GM12872 (cell line): ENCODE results near the gene FAM124A.

Experiments used
- TF ChIP-seq, protein P1 (sequence below): IDR thresholded peaks from 3 replicates; pipeline ENCODE4 v1.5.1; 2011; ENCODE audit warnings: low read depth, mild to moderate bottlenecking, low read length, moderate library complexity; ENCODE audit not compliant: insufficient read depth

Gene FAM124A

DNA sequence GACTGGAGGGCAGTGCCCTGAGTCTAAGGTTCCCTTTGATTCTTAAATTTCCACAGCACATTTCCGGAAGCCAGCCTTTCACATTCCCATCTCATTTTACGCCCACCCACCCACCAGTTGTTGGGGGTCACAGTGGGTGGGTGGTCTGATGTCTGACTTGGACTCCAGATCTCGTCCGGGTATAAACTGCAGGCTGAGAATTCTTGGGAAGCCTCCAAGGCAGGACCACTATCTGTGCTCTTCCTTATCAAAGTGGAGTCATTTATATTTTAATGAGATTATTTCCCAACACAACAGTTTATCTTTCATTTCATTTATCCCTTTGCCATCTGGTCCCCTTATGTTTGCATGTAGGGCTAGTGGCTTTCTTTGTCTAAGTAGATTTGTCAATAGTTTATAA lies 3.6 kb upstream of the FAM124A start:
- TF ChIP-seq, protein P1, sequence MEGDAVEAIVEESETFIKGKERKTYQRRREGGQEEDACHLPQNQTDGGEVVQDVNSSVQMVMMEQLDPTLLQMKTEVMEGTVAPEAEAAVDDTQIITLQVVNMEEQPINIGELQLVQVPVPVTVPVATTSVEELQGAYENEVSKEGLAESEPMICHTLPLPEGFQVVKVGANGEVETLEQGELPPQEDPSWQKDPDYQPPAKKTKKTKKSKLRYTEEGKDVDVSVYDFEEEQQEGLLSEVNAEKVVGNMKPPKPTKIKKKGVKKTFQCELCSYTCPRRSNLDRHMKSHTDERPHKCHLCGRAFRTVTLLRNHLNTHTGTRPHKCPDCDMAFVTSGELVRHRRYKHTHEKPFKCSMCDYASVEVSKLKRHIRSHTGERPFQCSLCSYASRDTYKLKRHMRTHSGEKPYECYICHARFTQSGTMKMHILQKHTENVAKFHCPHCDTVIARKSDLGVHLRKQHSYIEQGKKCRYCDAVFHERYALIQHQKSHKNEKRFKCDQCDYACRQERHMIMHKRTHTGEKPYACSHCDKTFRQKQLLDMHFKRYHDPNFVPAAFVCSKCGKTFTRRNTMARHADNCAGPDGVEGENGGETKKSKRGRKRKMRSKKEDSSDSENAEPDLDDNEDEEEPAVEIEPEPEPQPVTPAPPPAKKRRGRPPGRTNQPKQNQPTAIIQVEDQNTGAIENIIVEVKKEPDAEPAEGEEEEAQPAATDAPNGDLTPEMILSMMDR: no peak

DNA sequence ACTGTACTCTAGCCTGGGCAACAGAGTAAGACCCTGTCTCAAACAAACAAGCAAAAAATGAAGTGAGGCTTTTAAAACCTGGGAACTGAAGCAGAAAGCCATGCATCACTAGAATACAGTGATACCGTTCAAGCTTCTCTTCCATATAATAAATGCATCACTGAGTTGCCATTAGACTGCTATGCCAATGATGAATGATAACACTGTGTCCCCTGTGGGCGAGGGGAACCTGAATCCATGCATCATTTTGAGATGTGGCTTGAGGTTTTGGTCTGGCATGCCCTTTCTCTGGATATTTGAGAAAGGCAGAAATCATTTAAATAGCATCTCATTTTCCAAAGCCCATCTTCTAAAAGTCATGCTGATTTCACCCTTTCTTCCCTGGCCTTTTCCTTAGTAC lies 1.5 kb upstream of the FAM124A start:
- TF ChIP-seq, protein P1: no peak

DNA sequence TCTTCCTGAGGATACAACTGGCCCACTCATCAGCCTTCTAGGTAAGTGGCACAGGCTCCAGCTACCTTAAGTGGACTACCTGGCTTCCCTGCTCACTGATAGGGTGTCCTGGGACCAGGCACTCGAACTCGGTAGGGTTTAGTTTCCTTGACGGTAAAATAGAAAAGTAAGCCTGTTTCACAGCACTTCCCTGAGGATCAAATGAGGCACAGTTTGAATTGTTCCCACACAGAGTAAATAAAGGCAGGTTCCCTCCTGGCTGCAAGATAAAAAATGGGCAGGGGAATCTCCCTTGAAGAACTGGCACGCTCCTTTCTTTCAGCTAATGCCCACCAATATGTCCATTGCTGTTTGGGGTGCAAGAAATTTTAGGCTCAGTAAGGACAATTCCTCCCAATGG lies 1.1 kb upstream of the FAM124A start:
- TF ChIP-seq, protein P1: no peak

DNA sequence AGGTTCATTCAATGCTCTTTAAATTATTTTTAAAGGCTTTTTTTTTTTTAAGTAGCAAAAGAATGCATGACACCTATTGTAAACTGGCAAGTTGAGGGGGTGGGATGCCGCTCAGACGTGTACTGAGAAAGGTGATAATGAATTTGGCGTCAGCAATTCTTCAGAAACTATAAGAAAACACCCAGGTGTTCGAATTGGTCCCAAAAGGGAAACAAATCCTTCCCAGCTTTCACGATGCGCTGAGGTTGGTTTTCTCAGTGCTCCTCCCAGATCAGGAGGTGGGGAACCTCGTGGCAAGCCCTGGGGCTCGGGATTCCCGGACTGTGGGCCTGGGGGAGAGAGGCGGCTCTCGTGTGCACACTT lies 543 bp upstream of the FAM124A start:
- TF ChIP-seq, protein P1: no peak

DNA sequence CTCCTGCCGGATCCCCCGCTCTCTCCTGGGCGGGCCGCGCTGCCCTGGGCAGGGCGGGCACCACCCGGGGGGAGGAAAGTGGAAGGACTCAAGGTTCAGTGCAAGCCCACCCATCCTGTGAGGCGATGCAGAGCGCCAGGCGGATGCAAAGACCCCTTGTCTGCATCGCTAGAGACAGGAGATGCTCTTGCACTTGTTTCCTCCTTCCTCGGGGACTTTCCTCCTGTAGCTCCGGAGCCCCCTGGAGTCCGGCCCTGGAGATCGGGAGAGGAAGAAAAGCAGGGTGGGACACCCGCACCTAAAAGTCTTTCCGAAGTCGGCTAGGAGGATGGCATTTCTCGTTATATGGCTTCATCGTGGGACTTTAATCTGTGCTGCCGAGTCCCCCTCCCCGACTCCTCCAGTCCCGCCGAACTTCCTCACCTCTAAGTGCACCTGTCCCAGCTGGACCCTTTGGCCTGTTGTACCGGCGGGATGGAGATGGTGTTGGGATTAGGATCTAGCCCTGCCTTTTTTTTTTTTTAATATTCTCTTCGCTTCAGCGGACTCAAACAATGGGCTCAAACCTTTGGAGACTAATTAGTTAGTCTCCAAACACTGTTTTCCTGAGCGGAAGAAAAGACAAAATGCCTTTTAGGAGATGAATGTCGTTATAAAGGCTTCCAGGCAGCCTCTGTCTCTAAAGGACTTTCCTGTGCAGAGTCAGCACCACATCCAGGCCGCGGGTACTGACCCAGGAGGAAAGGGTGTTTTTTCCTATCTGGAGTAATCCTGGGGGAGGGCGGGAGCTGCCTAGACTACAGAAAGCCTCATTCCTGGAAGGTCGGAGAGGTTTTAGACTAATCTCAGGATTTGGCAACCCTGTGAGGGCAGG lies 725 bp downstream of the FAM124A start:
- TF ChIP-seq, protein P1: no peak

DNA sequence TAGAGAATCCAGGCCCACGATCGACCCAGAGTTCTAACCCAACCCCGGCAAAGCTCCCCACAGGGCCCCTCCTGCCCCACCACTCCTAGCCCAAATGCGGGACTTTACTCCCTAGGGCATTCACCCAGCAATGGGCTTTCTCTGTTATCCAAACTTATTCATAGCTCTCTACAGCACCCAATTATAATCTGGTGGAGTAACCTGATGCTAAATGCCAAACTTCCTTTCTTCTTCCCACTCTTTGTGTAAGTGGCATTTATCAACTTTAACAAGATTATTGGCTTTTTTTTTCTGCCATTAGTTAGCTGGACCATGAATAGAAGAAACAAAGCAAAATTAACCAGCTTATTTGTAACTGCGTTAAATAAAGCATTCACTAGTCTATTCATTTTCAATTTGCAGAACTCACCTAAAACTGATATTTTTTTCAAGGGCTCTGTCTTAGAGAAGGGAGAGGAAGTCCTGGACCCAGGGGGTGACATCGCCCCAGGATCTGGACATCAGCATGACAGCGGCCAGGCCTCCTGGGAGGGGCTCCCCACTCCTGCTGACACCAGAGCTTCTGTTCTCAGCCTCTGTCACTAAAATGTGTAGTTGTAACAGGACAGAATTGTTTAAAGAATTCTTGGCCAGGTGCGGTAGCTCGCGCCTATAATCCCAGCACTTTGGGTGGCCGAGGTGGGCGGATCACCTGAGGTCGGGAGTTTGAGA lies 1.5 kb downstream of the FAM124A start:
- TF ChIP-seq, protein P1: no peak

DNA sequence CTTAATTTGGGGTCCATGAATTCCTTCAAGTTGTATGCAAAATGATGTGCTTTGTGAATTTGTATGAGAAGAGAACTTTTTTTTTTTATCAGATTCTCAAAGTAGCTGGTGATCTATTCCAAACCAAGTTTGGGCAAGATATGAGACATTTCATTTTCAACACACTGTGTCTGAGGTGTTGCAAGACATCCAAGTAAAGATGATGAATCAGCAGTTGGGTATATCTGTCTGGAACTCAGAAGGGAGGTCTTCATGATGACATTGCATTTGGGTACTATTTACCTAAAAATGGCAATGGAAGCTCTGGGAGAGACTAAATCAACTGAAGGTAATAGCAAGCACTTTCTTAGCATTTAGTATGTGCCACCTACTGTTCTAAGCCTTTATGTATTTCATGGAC lies 2.8 kb downstream of the FAM124A start:
- TF ChIP-seq, protein P1: no peak
